Choroid plexus epithelial cell (primary cell): ENCODE measurements around the gene GATA5.

Source experiments
- DNase-seq: peaks from one replicate; pipeline ENCODE4 v3.0.0-alpha.2; 2010; ENCODE audit warnings: low read depth
- H3K4me3 ChIP-seq: 2 replicates; pipeline ENCODE4 v1.5.1; 2011; ENCODE audit warnings: low read depth, mild to moderate bottlenecking, control low read depth, low read length, moderate library complexity
- TF ChIP-seq, protein P1 (sequence below): conservative IDR thresholded peaks from 2 replicates; pipeline ENCODE4 v1.5.1; 2011; ENCODE audit warnings: low read depth, mild to moderate bottlenecking, control low read depth, inconsistent platforms, low read length, moderate library complexity

GATA5 gene

GRCh38 chr20:62472941-62473585, 2.7 kb downstream of the GATA5 start:
- DNase-seq = no peak
- TF ChIP-seq, protein P1, sequence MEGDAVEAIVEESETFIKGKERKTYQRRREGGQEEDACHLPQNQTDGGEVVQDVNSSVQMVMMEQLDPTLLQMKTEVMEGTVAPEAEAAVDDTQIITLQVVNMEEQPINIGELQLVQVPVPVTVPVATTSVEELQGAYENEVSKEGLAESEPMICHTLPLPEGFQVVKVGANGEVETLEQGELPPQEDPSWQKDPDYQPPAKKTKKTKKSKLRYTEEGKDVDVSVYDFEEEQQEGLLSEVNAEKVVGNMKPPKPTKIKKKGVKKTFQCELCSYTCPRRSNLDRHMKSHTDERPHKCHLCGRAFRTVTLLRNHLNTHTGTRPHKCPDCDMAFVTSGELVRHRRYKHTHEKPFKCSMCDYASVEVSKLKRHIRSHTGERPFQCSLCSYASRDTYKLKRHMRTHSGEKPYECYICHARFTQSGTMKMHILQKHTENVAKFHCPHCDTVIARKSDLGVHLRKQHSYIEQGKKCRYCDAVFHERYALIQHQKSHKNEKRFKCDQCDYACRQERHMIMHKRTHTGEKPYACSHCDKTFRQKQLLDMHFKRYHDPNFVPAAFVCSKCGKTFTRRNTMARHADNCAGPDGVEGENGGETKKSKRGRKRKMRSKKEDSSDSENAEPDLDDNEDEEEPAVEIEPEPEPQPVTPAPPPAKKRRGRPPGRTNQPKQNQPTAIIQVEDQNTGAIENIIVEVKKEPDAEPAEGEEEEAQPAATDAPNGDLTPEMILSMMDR = no peak
- H3K4me3 ChIP-seq = no peak overlapping the region

DNA sequence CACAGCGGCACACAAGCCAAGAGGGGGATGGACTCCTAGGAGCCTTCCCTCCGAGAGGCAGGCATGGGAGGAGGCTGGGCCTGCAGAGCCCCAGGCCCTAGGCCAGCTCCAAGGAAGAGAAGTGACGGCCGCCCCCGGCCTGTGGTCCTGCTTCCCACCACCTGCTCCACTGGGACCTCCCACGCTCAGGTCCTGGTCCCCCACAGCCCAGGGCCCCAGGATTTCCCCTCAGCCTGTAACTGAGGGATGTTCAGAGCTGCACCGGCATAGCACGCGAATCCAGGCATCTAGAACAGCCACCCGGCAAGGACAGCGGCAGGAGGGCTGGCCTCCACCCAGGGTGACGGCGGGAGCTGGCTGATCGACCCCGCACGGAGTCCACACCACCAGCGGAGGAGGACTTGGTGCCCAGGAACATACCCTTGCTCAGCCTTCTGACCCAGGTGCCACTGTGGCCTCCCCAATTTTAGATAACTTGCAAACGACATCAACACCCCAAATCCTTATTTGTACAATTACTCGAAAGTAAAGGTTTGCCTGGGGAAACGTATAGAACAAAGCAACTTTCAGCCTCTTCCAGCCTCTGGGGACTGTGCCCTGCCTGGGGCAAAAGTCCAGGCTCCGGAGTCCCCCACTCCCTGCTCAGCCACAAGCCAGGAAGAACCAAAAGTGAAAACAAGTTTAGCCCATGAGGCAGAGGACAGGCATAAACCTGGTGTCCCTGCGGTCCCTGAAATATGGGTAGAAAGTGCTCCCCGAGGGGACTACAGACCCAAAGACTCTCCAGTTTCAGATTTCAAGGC, 3.5 kb downstream of the GATA5 start:
- no peak for DNase-seq
- H3K4me3 ChIP-seq = no peak overlapping the region
- TF ChIP-seq, protein P1 = no peak

DNA sequence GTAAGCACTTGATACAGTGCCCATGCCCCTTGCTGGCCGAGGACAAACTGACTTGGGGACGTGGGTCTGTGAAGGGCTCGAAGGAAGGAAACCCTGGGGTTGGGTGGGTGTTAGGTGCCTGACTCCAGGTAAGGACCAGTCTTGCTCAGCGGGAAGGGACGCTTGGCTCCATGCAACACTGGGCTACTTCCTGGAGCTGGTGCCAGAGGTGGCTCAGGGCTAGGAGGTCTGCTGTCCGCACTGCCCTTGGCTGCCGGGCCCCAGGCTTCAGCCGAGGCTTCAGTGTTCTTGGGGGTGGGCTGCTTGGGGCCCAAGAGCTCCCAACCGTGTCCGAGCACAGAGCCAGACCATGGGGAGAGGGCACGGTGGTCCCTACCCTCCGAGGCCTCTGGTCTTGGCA, 5.3 kb downstream of the GATA5 start:
- TF ChIP-seq, protein P1 = no peak
- H3K4me3 ChIP-seq = no peak overlapping the region
- DNase-seq = no peak

DNA sequence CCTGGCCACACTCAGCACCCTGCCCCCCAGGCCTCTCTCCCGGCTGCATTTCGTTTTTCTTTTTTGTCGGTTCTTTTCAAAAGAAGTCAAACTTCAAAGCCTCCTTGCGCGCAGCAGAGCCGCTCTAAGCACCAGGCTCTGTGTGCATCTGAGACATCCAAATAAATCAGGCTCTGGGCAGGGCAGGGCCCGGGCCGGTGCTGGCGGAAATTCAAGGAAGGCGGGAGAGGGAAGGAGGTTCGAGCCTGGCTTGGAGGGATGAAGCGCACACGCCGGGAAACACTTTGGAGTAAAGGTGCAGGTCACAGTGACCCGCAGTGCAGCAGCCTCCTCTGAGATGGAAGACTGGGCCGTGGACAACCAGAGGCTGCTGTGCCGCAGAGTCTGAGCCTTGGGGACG, 5.8 kb downstream of the GATA5 start:
- TF ChIP-seq, protein P1 = no peak
- DNase-seq = no peak
- no peak overlapping the region for H3K4me3 ChIP-seq

GRCh38 chr20:62469352-62469751, 6.4 kb downstream of the GATA5 start:
- H3K4me3 ChIP-seq = no peak overlapping the region

GRCh38 chr20:62466806-62467537, 8.8 kb downstream of the GATA5 start:
- H3K4me3 ChIP-seq = no peak overlapping the region
- TF ChIP-seq, protein P1 = no peak
- no peak for DNase-seq

More at GRCh38 chr20:62469352-62469751, 6.4 kb downstream of the GATA5 start:
- TF ChIP-seq, protein P1 = no peak
- no peak for DNase-seq
